Activated naive CD8-positive, alpha-beta T cell treated with anti-CD3 and anti-CD28 coated beads, Interleukin-2, amount 50 U/mL, for 16 hours (primary cell): ENCODE results near the gene DNAH14.
"Not testable (repeated sequence)": the region's sequence is repeated elsewhere in the genome, so short reads cannot be mapped to it uniquely, and the experiment has no call there.

Experiments used
- DNase-seq: peaks from one replicate; pipeline ENCODE4 v3.0.0-alpha.2; 2020; ENCODE audit warnings: low read depth, low spot score

DNAH14 gene

DNA sequence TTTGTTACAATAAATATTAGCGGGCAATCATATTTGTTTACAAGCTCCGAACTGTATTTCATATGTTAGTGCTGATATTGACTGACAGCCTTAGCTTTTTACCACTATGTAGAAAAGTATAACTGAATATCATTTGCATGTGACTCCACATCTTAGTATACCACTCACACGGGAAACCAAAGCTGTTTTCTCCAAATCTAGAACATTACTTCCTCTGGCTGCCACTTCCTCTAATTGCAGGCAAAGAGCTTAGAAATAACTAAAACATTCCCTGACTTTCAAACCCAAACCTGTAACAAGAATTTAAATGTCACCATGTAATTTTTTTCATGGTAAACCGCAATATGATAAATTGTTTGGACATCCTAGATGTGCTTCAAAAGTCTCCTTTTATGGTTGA lies 323.7 kb downstream of the DNAH14 start:
- DNase-seq, result no peak

DNA sequence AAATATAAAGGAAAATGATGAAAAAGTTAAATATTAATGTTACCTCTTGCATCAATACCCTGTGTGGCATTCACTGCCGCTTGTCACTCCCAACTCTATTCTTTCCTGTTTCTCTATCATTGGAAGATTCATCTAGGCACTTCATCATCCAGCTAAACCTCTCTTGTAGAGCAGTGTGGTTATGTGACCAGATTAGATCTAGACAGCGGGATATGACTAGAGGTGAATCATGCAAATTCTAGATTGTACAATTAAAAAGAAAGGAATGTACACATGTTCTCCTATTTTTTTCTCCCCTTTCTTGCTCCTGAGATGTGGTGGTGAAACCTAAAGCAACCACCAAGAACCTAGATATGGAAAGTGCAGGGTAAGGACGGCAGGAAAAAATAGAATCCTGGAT lies 324.3 kb downstream of the DNAH14 start:
- DNase-seq, result no peak

- DNase-seq, result no peak
Measured at GRCh38 chr1:225254676-225255075, 325.2 kb downstream of the DNAH14 start.

GRCh38 chr1:225257081-225257480 lies 327.6 kb downstream of the DNAH14 start:
- no peak for DNase-seq

GRCh38 chr1:225258811-225259210 lies 329.3 kb downstream of the DNAH14 start:
- no peak for DNase-seq

GRCh38 chr1:225259542-225259941 lies 330.1 kb downstream of the DNAH14 start:
- no peak for DNase-seq

DNA sequence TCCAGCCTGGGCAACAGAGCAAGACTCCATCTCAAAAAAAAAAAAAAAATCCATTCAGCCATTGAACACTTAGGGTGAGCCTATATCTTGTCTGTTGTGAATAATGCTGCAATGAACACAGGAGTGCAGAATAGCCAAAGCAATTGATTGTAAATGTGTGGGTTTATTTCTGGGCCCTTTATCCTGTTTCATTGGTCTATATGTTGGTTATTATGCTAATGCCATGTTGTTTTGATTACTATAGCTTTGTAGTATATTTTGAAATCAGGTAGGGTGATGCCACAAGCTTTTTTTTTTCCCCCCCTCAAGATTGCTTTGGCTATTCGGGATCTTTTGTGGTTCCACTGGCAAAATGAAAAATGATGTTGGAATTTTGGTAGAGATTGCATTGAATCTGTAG lies 330.8 kb downstream of the DNAH14 start:
- no peak for DNase-seq

DNA sequence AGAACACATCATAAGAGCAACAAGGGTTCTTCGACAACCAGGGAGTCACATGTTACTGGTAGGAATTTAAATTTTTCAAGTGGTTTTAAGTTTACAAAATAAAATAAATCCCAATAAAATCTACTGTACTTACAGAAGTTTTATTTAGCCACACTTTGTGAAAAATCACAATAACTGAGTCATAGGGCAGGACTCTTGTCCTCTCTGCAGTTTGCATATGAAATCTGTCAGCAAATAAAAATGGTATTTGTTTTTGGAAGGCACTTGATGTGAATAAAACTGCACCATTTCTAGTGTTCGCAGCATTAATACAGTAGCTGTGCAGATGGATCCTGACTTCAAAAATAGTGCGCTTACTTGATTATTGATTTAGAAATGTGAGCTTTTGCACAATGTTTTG lies 348.0 kb downstream of the DNAH14 start:
- no peak for DNase-seq

DNA sequence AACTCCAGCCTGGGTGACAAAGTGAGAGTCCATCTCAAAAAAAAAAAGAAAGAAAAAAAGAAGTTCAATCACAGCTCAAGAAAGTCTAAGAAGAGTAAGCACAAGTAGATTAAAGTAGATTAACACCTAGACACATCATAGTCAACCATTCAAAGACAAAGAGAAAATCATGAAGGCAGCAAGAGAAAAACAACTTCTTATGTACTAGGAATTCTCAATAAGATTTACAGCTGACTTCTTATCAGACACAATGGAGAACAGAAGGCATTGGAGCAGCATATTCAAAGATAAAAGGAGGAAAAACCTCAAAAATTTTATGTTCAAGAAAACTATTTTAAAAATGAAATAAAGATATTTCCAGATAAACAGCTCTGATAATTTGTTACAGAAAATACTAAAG lies 351.1 kb downstream of the DNAH14 start:
- no peak for DNase-seq

DNA sequence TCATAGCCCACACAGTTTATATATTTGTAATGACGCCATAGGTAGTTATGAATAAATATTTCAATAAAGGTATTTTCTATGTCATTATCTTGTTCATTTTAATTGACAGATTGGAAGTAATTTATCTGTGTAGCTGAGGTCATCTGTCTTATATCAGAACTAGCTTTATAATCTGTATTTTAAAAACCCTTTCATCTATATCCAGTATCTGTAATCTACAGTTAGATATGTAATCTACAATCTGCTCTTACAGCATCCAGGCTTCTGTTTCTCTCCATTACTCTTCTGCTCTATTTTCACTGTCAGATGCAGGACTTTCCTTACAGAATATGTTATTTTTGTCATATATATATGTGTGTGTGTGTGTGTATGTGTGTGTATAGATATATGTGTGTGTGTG lies 360.8 kb downstream of the DNAH14 start:
- no peak for DNase-seq

GRCh38 chr1:225299624-225300023 lies 370.1 kb downstream of the DNAH14 start:
- no peak for DNase-seq

DNA sequence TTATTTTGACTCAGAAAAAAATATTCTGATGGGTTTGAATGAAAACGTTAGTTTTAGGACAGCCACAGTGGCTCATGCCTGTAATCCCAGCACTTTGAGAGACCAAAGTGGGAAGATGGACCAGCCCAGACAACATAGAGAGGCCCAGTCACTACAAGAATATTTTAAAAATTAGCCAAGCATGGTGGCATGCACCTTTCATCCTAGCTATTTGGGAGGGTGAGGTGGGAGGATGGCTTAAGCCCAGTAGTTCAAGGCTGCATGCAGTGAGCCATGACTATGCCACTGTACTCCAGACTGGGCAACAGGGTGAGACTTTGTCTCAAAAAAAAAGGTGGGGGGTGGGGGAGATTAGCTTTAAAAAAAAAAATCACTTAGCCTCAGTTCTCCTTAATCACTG lies 370.9 kb downstream of the DNAH14 start:
- no peak for DNase-seq

DNA sequence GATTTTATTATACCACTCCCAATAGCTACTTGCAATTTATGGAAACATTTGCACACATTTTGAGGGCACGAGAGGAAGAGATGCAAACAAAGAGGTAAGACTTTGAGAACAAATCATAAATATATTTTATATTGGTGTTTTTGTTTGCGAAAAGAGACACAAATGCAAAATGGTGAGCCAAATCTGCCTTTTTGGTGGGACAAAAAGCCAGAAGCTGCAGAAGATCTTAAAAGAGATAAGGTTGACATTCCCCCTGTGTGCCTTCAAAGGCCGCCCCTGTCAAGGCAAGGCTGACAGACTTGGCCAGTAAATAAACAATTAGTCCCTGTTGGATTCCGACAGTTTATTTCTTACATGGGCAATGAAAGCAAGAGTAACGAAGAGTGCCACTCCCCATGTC lies 375.5 kb downstream of the DNAH14 start:
- DNase-seq, result no peak

GRCh38 chr1:225310544-225310943 lies 381.1 kb downstream of the DNAH14 start:
- not testable (repeated sequence) for DNase-seq

DNA sequence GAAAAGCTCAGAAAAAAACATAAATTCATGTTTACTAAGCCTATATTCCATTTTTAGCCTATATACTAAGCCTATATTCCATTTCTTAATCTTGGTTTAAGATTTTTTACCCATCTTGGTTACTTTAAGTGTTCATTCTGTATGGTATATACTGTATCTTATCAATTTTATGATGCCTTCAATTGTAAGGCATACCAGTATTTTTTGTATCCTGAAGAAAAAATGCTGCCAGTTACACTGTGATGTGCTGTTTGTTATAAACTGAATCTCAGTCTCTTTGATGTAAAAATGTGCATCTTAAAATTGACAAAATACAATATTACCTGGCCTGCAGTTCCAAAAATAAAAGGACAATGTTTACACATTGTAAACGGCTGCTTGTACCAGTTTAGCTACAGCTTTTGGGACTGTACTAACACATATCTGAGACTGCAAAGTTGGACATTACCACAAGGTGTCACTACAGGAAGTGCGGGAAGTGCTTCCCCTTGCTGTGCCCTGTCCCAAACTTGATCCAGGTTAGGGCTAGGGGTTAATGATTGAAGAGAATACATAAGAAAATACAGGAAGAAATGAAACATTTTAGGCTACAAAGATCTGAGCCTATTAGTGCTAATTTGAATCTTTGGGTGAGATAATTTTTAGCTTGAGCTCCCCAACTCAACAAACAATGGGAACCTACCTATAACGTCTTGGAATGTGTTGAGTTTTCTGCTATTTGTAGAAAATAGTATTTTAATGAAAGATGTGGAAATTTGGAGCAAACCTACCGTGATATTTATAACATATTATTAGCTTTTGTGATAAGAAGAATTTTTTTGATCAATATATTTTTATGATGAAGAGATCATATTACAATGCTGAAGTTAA lies 389.5 kb downstream of the DNAH14 start:
- no peak for DNase-seq

DNA sequence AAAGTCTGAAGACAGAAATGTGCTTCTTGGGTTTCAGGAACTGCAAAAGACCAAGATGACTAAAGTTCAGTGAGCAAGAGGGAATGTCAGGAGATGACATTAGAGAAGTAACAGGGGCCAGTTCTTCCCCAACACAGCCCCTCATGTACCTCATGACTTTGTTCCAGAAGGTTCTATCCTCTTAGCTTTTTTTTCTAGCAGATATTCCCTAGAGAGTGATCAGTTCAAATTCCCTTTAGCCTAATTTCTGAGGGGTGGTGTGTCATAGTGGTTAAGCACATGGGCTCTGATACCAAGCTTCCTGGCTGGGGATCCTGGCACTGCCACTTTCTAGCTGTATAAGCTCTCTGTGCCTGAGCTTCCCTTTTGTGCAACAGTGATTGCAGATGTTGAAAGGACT lies 390.4 kb downstream of the DNAH14 start:
- DNase-seq, result no peak

- DNase-seq, result no peak
Measured at GRCh38 chr1:225321784-225322183, 392.3 kb downstream of the DNAH14 start.

GRCh38 chr1:225329041-225329440 lies 399.6 kb downstream of the DNAH14 start:
- DNase-seq, result no peak

- not testable (repeated sequence) for DNase-seq
Measured at GRCh38 chr1:225329996-225330395, 400.5 kb downstream of the DNAH14 start.

DNA sequence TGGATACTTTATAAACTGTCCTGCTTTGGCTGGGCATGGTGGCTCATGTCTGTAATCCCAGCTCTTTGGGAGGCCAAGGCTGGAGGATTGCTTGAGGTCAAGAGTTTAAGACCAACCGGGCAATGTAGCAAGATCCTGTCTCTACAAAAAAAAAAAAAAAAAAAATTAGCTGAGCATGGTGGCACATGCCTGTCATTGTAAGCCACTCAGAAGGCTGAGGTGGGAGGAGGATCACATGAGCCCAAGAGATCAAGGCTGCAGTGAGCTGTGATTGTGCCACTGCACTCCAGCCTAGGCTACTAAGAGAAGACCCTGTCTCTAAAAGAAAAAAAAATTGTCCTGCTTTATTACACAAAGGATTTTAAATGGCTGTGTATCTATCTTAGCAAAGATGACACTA lies 403.2 kb downstream of the DNAH14 start:
- DNase-seq, result no peak

- DNase-seq, result not testable (repeated sequence)
Measured at GRCh38 chr1:225335098-225335778, 405.8 kb downstream of the DNAH14 start.

- no peak for DNase-seq
Measured at GRCh38 chr1:225338545-225338944, 409.1 kb downstream of the DNAH14 start.

- DNase-seq, result no peak
Measured at GRCh38 chr1:225341642-225342041, 412.2 kb downstream of the DNAH14 start.
